ENCODE results near the gene PFKFB1.

The PFKFB1 gene

DNA sequence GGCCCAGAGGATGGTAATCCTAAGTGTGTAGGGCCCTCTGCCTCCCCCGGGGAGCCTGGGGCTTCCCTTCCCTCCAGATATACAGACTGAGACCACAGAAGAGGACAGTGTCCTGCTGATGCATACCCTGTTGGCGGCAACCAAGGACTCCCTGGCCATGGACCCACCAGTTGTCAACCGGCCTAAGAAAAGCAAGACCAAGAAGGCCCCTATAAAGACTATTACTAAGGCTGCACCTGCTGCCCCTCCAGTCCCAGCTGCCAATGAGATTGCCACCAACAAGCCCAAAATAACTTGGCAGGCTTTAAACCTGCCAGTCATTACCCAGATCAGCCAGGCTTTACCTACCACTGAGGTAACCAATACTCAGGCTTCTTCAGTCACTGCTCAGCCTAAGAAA is 71.4 kb downstream of the PFKFB1 start:
- no peak for DNase-seq (ENCODE audit: low read depth in 2 of 2)

DNA sequence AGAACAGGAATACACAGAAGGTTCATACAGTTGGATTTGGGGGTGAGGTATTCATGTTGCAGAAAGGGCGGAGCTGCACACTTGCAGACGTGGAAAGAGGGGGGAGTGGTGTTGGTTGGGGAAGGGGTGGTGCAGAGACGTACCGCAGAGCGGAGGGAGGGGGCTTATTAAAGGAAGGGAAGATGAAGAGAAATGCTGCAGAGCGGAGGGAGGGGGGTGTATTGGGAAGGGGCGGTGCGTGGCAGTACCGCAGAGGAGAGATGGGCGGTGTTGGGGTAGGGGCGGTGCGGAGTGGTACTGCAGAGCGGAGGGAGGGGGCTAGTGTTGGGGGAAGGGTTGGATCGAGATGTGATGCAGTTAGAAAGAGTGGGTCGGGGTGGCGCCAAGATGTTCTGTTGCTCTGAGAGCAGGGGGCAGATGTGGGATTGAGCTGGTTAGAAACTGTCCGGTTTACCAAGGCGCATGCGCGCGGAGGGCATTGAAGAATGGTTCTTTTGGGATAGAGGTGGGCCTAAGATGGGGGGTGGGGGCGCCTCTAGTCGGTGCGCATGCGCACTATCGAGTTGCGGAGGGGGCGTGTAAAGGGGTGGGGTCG is 72.5 kb downstream of the PFKFB1 start:
- peak in 1 of 2 donors; percentile 14 for DNase-seq (ENCODE audit: low read depth in 2 of 2)

DNA sequence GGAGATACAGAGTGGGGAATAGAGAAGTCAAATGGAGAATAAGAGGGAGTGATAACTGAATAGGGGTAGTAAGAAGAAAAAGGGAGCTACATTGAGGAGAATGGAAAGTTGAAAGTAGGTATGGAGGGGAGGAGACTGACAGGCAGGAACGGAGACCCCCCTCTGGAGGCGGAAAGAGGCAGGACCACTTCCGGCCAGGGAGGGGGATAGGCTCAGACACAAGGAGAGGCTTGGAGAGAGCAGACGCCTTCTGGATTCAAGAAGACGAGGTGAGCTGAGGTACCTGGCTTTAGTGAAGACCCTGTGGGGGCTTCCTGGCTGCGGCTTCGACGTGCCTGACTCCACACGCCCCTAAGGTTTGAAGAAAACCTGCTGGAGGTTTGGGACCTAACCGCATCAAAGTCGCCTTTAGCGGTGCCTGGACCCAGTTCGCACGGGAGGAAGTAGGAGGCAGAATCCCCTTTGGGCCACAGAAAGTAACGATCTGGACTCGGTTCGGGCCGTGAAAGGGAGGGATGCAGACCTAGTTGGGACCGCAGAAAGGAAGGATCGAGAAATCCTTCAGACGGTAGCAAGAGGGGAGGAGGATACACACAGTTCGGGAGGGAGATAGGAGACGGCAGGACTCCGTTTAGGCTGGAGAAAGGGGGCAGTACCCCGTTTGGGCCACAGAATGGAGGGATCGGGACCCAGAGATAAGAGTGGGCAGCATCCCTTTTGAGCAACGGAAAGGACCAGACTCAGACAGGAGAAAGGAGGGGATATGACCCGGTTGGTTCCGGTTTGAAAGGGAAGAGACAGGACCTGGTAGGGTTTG is 73.2 kb downstream of the PFKFB1 start, which contains the start of gene TRO:
TRO (plus strand) TSS at position 215 of the 817 bp plus-strand sequence. CDS start 1,423 bp downstream, outside the sequence.
- DNase-seq (ENCODE audit: low read depth in 2 of 2), result no peak

DNA sequence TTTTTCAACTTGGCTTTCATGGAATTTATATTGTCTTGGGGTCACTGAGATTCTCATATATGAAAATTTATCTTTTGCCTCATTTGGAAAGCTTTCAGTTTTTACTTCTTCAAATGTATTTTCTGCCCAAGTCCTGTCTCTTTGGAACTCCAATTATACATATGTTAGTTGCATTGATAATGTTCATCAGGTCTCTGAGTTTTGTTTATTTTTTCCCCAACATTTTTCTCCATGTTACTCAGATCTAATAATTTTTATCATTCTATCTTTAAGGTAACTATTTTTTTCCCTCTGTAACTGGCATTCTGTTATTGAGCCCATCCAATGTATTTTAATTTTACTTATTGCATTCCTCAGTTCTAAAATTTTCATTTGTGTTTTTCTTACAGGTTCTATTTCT is 84.0 kb downstream of the PFKFB1 start:
- DNase-seq (ENCODE audit: low read depth in 2 of 2), result no peak

DNA sequence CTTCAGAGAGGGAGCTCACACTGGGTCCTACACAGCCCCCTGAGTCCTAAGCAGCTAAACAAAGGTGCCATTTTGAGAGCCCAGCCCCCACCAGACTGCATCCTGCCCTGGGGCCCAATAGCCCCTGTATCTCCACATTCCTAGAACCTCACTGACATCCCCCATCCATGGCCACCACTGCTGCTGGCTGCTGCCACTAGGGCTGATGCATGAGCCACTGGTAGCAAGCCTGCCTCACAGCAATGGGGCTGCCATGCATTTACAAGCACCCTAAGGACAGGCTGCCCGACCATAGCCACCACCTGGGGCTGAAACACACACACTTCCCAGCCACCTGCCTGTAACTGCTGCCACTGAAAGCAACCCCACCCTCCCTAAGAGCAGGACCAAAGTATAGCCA is 99.8 kb downstream of the PFKFB1 start:
- no peak for DNase-seq (ENCODE audit: low read depth in 2 of 2)

DNA sequence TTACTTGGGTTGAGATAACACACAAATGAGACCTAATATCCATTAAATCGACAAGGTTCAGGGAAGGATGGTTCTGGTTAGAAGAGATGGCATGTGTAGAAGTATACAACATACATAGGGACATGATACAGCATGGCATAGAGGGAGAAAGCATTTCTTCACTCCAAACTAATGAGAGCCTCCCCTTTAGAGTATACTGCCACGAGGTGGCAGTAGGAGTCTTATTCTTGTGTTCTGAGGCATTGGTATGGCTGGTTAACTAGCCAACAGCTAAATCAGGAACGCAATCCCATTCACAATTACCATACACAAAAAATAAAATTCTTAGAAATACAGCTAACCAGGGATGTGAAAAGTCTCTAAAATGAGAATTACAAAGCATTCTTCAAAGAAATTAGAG is 102.4 kb downstream of the PFKFB1 start:
- no peak for DNase-seq (ENCODE audit: low read depth in 2 of 2)

- DNase-seq (ENCODE audit: low read depth in 2 of 2), result no peak
Observed at GRCh38 chrX:54885740-54886139, 108.2 kb downstream of the PFKFB1 start.

All from activated CD8-positive, alpha-beta memory T cell treated with anti-CD3 and anti-CD28 coated beads for 4 hours (primary cell).